Mucosa of stomach (tissue), 1 donor: ENCODE measurements around the gene REX1BD.

Experiments used
- H3K27me3 ChIP-seq: one replicate; pipeline ENCODE4 v1.7.0; 2013; ENCODE audit warnings: mild to moderate bottlenecking, low read length; ENCODE audit not compliant: control insufficient read depth, insufficient read depth
- H3K36me3 ChIP-seq: one replicate; pipeline ENCODE4 v1.7.0; 2013; ENCODE audit warnings: low read length; ENCODE audit not compliant: control insufficient read depth, insufficient read depth
- H3K4me1 ChIP-seq: one replicate; pipeline ENCODE4 v1.7.0; 2013; ENCODE audit warnings: mild to moderate bottlenecking, low read length; ENCODE audit not compliant: control insufficient read depth, insufficient read depth
- H3K4me3 ChIP-seq: one replicate; pipeline ENCODE4 v1.7.0; 2013; ENCODE audit warnings: low read length
- H3K9ac ChIP-seq: one replicate; pipeline ENCODE4 v1.7.0; 2013; ENCODE audit warnings: mild to moderate bottlenecking, low read length, moderate library complexity
- H3K9me3 ChIP-seq: one replicate; pipeline ENCODE4 v1.7.0; 2013; ENCODE audit warnings: mild to moderate bottlenecking, low read length, moderate library complexity; ENCODE audit not compliant: control insufficient read depth
- donor health status: Pancreatic carcinoma.

REX1BD gene

DNA sequence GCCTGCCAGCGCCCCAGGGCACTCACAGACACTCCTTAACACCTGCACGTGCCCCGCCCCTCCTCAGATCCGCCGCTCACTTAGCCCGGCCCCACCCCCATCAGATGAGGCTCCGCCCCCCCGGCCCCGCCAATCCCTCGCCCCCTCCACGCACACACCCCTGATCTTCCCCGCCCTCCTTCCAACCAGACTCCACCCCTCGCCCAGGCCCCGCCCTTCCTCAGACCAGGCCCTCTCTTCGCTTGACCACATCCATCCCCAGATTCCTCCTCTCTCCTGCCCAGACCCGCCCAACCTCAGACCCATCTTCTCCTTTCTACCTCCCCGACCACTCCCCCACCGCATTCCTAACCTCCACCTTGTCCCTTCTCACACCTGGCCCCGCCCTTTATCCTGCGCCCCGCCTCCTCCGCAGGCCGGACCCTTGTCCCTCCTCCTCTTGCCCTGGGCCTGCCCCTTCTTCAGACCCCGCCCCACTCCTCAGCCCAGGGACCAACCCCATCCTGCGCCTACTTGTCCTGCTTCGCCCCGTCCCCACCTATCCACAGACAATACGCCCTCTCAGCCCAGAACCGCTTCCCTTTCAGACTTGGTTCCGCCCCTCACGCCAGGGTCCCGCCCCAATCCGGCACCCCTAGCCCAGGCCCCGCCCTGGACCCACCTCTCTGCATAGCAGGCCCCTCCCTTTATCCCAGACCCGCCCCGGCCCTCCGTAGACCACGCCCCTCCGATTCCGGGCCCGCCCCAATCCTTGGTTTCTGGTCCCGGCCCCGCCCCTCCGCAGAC is 47.8 kb downstream of the REX1BD start:
- no peaks in the 10 kb centered on the region for H3K36me3 ChIP-seq
- no peak overlapping the region for H3K4me3 ChIP-seq
- no peaks in the 10 kb centered on the region for H3K9me3 ChIP-seq
- H3K27me3 ChIP-seq = no peaks in the 10 kb centered on the region
- H3K9ac ChIP-seq = peak overlapping the region; percentile 50
- H3K4me1 ChIP-seq = peaks cover 29% of the 10 kb centered on the region

DNA sequence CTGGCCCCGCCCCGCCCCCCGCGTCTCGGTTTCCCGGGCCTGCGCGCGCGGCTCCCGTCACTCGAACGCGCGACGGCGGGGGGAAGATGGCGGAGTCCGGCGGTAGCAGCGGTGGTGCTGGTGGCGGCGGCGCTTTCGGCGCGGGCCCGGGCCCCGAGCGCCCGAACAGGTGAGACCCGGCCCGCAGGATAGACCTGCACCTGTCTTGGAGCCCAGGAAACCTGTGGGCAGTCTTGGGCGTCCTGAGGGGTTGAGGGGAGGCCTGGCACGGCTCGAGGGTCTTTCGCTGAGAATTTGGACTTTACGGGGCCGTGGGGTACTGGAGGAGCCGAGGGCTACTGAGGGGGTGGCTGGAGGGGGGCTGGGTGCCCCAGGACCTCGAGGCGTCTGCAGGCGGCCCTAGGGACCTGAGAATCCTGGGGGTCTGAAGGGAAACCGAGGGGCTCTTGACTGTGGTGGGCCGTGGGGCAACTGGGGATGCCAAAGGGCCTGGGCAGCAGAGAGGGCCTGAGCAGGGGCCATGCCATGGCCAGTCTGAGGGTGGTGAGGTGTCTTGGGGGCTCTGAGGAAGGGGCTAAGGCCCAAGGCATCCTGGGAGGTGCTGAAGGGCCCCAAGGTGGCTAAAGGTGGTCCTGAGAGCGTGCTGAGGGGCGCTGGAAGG is 48.5 kb downstream of the REX1BD start, which contains the start of gene KLHL26:
KLHL26 (plus strand) TSS at position 60 of the 661 bp plus-strand sequence; CDS start at position 87, 27 bp downstream.
- H3K9me3 ChIP-seq = no peaks in the 10 kb centered on the region
- no peaks in the 10 kb centered on the region for H3K36me3 ChIP-seq
- H3K27me3 ChIP-seq = no peaks in the 10 kb centered on the region
- H3K4me3 ChIP-seq = peak within 1 kb of the TSS; percentile 77
- peaks cover 29% of the 10 kb centered on the region for H3K4me1 ChIP-seq
- peak within 1 kb of the TSS; percentile 86 for H3K9ac ChIP-seq

- Histone ChIP-seq H3K4me3 (peak overlapping the region; percentile 77), H3K9ac (peak overlapping the region; percentile 86), H3K4me1 (peaks cover 29% of the 10 kb centered on the region), H3K9me3 (no peaks in the 10 kb centered on the region), H3K36me3 (no peaks in the 10 kb centered on the region), H3K27me3 (no peaks in the 10 kb centered on the region)
These were observed 49.4 kb downstream of the REX1BD start for GRCh38 chr19:18637673-18638630.

DNA sequence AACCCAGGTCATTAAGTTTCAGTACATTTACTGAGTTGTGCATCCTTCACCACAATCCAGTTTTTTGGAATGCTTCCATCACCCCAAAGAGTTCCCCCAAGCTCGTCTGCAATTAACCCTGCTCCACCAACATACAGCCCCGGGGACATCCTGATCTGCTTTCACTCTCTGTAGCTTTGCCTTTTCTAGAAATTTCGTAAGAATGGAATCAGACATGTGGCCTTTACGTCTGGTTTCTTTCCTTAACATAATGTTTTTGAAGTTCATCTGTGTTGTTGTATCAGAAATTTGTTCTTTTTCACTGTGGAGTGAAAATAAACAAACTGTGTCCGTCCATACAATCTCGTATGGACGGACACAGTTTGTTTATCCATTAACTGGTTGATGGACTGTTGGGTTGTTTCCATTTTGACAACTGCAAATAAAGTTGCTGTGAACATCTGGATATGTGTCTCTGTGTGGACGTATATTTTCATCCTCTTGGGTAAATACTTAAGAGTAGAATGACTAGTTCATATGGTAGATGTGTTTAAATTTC is 51.2 kb downstream of the REX1BD start:
- no peaks in the 10 kb centered on the region for H3K9me3 ChIP-seq
- peaks cover 29% of the 10 kb centered on the region for H3K4me1 ChIP-seq
- no peak overlapping the region for H3K4me3 ChIP-seq
- H3K27me3 ChIP-seq = no peaks in the 10 kb centered on the region
- H3K36me3 ChIP-seq = no peaks in the 10 kb centered on the region
- no peak overlapping the region for H3K9ac ChIP-seq
